Psoas muscle (tissue), 8 donors: ENCODE measurements around the gene APOL2. TPM values are rescaled to one million over a fixed set of nuclear protein-coding genes. Genes with fewer than 3 reads are reported as not detected.

Experiments used
- ATAC-seq, 4 donors: fragments of 200-7000 bp; cut with Tn5 transposase; one replicate each; pipeline ENCODE4 v1.9.1; 2020; ENCODE audit warnings: moderate library complexity in 3 of 4, mild to moderate bottlenecking in 2 of 4
- DNase-seq, 2 donors: peaks; one replicate each; pipeline ENCODE4 v3.0.0-alpha.2; 2020
- H3K27ac ChIP-seq: fragments of 200-600 bp; one replicate; pipeline ENCODE4 v1.8.0; 2022
- H3K27me3 ChIP-seq, 3 donors: fragments of 200-600 bp in 1 of 3; one replicate each; pipeline versions ENCODE4 v1.6.1 to v1.8.0; 2013 to 2022; ENCODE audit warnings: low read length in 2 of 3, mild to moderate bottlenecking in 2 of 3, moderate library complexity in 1 of 3; ENCODE audit not compliant: insufficient read depth in 3 of 3
- H3K36me3 ChIP-seq, 2 donors: fragments of 200-600 bp in 1 of 2; one replicate each; pipeline versions ENCODE4 v1.6.1 to v1.8.0; 2013 to 2022; ENCODE audit warnings: low read depth in 1 of 2, mild to moderate bottlenecking in 1 of 2, moderate library complexity in 1 of 2; ENCODE audit not compliant: insufficient read depth in 1 of 2
- H3K4me1 ChIP-seq: fragments of 200-600 bp; one replicate; pipeline ENCODE4 v1.8.0; 2022
- H3K4me3 ChIP-seq: fragments of 200-600 bp; one replicate; pipeline ENCODE4 v1.8.0; 2022; ENCODE audit warnings: mild to moderate bottlenecking
- H3K9me3 ChIP-seq: fragments of 200-600 bp; one replicate; pipeline ENCODE4 v1.8.0; 2022
- CTCF ChIP-seq: fragments of 200-600 bp; IDR thresholded peaks from one replicate; pipeline ENCODE4 v1.8.0; 2022; ENCODE audit warnings: antibody characterized with exemption
- WGBS, 3 donors: extraction: QIAGEN DNeasy Blood & Tissue Kit; methylation state at CpG; one replicate each; pipeline versions ENCODE4 v1.1.6 to v1.1.7; 2013; 5-methylcytosine and 5-hydroxymethylcytosine counted together
- intact Hi-C, 2 donors: fragments of 100-400 bp; cut with DNase I; formaldehyde crosslinking; loops; one replicate each; pipeline versions ENCODE4 v1.11.0 to v1.14.2; 2022
- polyA plus RNA-seq, 3 donors: library from polyadenylated mRNA; stranded (reverse); fragments of 200-250 nt; gene quantifications; one replicate each; pipeline ENCODE4 v1.2.3, GENCODE V29; 2013
- total RNA-seq, 4 donors: library from RNA; stranded (reverse); fragmentation: NEBNext Ultra II Directional in 2 of 4; extraction: Animal tissue kit (Norgen Biotek cat#: 25700) in 2 of 4; gene quantifications; one replicate each; pipeline versions ENCODE4 v1.2.1 to v1.2.4, GENCODE V29; 2021 to 2023
- donor health status: healthy with polysubstance abuse.
- donor health status: DM: no; HTN: no; CAD: no; lungs with moderate emphysema.
- donor health status: Bipolar disorder and iron deficiency.
- donor health status: healthy.
- donor health status: DM: yes; HTN: yes; CAD: no.
- donor health status: DM: no; HTN: no; CAD: no.
- donor health status: DM: no; HTN: no; CAD: no.
- donor health status: DM: yes; HTN: yes; CAD: no.

Gene APOL2
- total and polyA plus RNA-seq, 7 donors: 17.5 to 54.7 (median 43.2) TPM

- Histone ChIP-seq H3K27ac (peak overlapping the region; percentile 73), H3K9me3 (no peaks in the 10 kb centered on the region), H3K27me3 (no peaks in the 10 kb centered on the region), H3K4me1 (peaks cover 32% of the 10 kb centered on the region), H3K36me3 (peaks cover 3 to 62% of the 10 kb centered on the region in 2 donors), H3K4me3 (no peak overlapping the region)
- ATAC-seq (peak in 2 of 4 donors; percentile 14 to 59), DNase-seq (no peak)
- intact Hi-C loops: loop anchor here in 1 of 2 donors (10.0 kb wide), 1 partner anchor 83 kb away; no protein-coding TSS in a partner anchor
- WGBS, 3 donors: 37 to 58% (median 39%) methylated on average over 8 of the region's 8 CpGs
- no peak for TF ChIP-seq CTCF
Measured at GRCh38 chr22:36227806-36228205, 11.5 kb downstream of the APOL2 start.

- H3K4me3 ChIP-seq: no peak overlapping the region
- ATAC-seq: peak in 1 of 4 donors; percentile 23
- intact Hi-C loops: loop anchor here in 1 of 2 donors (10.0 kb wide), 1 partner anchor 83 kb away; no protein-coding TSS in a partner anchor
- no peak for TF ChIP-seq CTCF
- DNase-seq: no peak
- peaks cover 3 to 58% of the 10 kb centered on the region in 2 donors for H3K36me3 ChIP-seq
- H3K27me3 ChIP-seq: no peaks in the 10 kb centered on the region
- 68 to 83% (median 71%) methylated on average over 9 of the region's 9 CpGs for WGBS, 3 donors
- no peaks in the 10 kb centered on the region for H3K9me3 ChIP-seq
- peak overlapping the region; percentile 73 for H3K27ac ChIP-seq
- H3K4me1 ChIP-seq: peaks cover 36% of the 10 kb centered on the region
Measured at GRCh38 chr22:36227396-36227795, 11.9 kb downstream of the APOL2 start.

GRCh38 chr22:36226189-36226588 is 13.1 kb downstream of the APOL2 start:
- intact Hi-C loops: loop anchor here in 1 of 2 donors (10.0 kb wide), 1 partner anchor 81 kb away; no protein-coding TSS in a partner anchor
- ATAC-seq: no peak

DNA sequence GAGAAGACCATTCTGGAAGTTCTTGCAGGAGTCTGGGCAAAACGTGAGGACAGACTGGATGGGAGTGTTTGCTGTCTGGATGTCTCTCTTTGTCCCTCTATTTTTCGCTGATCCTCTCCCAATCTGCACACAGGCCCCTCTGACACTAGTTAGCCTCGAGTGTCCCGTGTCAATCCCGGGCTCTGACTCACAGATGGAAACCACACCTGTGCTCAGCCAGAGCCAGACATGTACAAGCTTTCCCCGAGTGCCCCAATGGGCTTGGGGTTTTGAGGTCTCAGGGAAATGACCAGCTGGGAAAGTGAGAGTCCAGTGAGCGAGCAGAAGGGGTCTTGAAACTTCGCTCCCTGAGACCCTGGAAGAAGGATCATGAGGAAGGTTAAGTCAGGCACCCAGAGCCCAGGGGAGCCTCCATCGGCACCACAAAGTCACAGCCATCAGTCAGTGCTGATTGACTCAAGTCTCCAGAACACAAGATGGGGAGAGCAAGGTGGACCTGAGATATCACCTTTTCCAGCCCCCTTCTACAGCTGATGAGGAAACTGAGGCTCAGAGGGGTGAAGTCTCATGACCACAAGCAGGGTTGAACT is 13.9 kb downstream of the APOL2 start:
- Histone ChIP-seq H3K9me3 (no peaks in the 10 kb centered on the region), H3K27me3 (no peaks in the 10 kb centered on the region), H3K4me1 (peaks cover 43% of the 10 kb centered on the region), H3K4me3 (no peak overlapping the region), H3K27ac (no peak overlapping the region), H3K36me3 (peaks cover 0 to 38% of the 10 kb centered on the region in 2 donors)
- no peak for DNase-seq
- 72 to 81% (median 79%) methylated on average over 9 of the region's 9 CpGs for WGBS, 3 donors
- no peak for ATAC-seq
- TF ChIP-seq CTCF: no peak
- intact Hi-C loops: loop anchor here in 1 of 2 donors (10.0 kb wide), 1 partner anchor 81 kb away; no protein-coding TSS in a partner anchor

More at GRCh38 chr22:36226189-36226588, 13.1 kb downstream of the APOL2 start:
- DNase-seq: no peak
- no peak overlapping the region for H3K27ac ChIP-seq
- WGBS, 3 donors: 81 to 92% (median 89%) methylated on average over 5 of the region's 5 CpGs
- peaks cover 43% of the 10 kb centered on the region for H3K4me1 ChIP-seq
- no peaks in the 10 kb centered on the region for H3K9me3 ChIP-seq
- no peak overlapping the region for H3K4me3 ChIP-seq
- no peak for TF ChIP-seq CTCF
- no peaks in the 10 kb centered on the region for H3K27me3 ChIP-seq
- peaks cover 0 to 46% of the 10 kb centered on the region in 2 donors for H3K36me3 ChIP-seq
